D721Med (cell line): ENCODE data around the gene MCM3AP.

ENCODE experiments used
- DNase-seq: peaks from one replicate; pipeline ENCODE4 v3.0.0; 2011; ENCODE audit warnings: low spot score; ENCODE audit not compliant: insufficient read length
- FAIRE-seq: peaks from 2 replicates; lab custom pipeline; 2011; peaks lifted over from hg19 to GRCh38; lab: Jason Lieb, UNC
- TF ChIP-seq, protein P1 (sequence below): IDR thresholded peaks from 2 replicates; pipeline ENCODE4 v1.5.1; 2012; ENCODE audit warnings: mild to moderate bottlenecking, control low read depth; ENCODE audit not compliant: insufficient read depth; ENCODE audit errors: missing control alignments

The MCM3AP gene

GRCh38 chr21:46297338-46298271 is 12.2 kb upstream of the MCM3AP start:
- TF ChIP-seq, protein P1, sequence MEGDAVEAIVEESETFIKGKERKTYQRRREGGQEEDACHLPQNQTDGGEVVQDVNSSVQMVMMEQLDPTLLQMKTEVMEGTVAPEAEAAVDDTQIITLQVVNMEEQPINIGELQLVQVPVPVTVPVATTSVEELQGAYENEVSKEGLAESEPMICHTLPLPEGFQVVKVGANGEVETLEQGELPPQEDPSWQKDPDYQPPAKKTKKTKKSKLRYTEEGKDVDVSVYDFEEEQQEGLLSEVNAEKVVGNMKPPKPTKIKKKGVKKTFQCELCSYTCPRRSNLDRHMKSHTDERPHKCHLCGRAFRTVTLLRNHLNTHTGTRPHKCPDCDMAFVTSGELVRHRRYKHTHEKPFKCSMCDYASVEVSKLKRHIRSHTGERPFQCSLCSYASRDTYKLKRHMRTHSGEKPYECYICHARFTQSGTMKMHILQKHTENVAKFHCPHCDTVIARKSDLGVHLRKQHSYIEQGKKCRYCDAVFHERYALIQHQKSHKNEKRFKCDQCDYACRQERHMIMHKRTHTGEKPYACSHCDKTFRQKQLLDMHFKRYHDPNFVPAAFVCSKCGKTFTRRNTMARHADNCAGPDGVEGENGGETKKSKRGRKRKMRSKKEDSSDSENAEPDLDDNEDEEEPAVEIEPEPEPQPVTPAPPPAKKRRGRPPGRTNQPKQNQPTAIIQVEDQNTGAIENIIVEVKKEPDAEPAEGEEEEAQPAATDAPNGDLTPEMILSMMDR: no peak
- FAIRE-seq (no peak), DNase-seq (no peak)

GRCh38 chr21:46295996-46296752 is 10.8 kb upstream of the MCM3AP start:
- FAIRE-seq: no peak
- no peak for DNase-seq
- TF ChIP-seq, protein P1: no peak

DNA sequence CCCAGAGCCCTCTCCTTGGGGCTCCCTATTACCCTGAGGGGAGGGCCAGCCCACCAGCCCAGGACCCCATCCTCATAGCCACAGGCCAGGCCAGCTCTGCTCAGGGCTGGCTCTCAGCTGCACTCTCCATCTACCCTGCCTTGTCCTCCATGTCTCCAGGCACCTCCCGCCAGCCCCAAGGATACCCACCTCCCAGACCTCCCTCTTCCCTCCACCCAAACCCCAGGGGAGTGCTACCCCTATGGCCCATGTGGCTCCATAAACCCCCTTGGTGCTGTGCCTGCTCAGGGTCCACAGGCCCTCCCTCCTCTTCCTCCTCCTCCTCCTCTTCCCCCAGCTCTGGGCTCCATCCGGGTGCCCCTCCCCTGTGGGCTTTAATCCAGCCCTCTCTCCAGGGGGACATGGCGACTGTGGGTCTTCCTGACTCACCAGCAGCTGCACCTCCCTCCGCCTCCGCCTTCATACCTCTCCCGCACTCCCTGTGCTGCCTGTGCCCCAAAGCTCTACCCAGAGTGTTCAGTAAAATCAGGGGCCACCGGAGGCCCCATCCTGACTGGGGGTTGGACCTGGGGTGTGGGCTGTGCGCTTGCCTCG is 9.9 kb upstream of the MCM3AP start:
- TF ChIP-seq, protein P1: no peak
- FAIRE-seq: no peak
- DNase-seq: no peak

GRCh38 chr21:46294647-46295176 is 9.3 kb upstream of the MCM3AP start:
- no peak for FAIRE-seq
- DNase-seq: no peak
- TF ChIP-seq, protein P1: no peak

DNA sequence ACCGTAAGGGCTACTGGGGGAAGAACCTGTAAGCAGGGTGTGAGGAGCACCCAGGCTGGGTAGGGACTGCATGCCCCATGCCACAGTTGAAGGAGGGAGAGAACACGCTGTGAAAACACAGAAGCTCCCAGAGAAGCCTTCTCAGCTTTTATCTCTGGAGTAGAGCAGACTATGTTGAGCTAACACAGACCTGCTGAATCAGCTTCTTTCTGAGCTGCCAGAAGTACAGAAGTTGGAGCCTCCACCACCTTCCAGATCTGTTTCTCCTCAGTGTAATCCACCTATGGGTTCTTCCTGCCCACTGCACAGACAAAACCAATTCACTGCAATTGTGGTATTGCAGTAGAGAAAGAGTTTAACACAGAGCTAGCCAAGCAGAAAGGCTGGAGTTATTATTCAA is 6.2 kb upstream of the MCM3AP start:
- TF ChIP-seq, protein P1: no peak
- DNase-seq (no peak), FAIRE-seq (no peak)

DNA sequence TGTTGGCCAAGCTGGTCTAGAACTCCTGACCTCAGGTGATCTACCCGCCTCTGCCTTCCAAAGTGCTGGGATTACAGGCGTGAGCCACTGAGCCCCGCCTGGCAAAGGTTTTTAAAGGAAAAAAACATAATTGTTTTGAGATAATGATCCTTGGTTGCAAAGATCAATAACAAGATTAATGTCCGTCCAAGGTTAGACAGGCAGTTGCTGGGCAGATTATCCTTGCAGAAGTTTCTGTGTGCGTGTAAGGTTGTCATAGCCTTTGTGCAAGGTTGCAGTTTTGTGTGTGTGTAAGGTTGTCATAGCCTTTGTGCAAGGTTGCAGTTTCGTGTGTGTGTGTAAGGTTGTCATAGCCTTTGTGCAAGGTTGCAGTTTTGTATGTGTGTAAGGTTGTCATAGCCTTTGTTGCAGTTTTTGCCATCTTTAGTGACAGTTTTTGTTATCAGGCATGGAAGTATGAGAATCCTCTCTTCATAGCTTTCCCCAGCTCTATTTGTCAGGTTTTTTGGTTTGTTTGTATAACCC is 4.3 kb upstream of the MCM3AP start:
- FAIRE-seq: no peak

More for the DNA sequence above, 4.3 kb upstream of the MCM3AP start:
- TF ChIP-seq, protein P1: no peak
- DNase-seq: no peak
